ENCODE results near the gene RSRC2.
"Not testable (repeated sequence)": the region's sequence is repeated elsewhere in the genome, so short reads cannot be mapped to it uniquely, and the experiment has no call there.

DNA sequence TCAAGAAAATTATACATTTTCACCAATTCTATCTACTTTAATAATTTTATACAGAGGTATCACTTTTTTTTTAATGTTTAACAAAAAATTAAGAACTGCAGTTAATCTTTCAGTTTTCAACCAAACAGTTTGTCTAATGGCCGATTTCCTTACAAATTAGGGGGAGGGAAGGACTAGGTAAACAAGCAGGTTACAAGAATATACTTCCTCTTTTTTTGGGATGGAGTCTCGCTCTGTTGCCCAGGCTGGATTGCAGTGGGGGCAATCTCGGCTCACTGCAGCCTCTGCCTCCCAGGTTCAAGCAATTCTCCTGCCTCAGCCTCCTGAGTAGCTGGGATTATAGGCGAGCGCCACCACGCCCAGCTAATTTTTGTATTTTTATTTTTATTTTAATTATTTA is 33.5 kb downstream of the RSRC2 start:
- not testable (repeated sequence) for TF ChIP-seq CTCF (IDR thresholded peaks at IDR 0.05 in 4 of 5, conservative IDR thresholded peaks at IDR 0.05 in 1 of 5); POLR2A (IDR thresholded peaks at IDR 0.05)
